A673 (cell line): ENCODE results near the gene HEXD.

ENCODE experiments used
- EZH2 ChIP-seq: fragments of 200-600 bp; sonication (generic); IDR thresholded peaks from 2 replicates; pipeline ENCODE4 v1.6.1; 2017; ENCODE audit warnings: borderline replicate concordance, low read depth, mild to moderate bottlenecking, mixed read lengths, antibody characterized with exemption, low read length; ENCODE audit not compliant: poor library complexity, severe bottlenecking
- TF ChIP-seq, protein P1 (sequence below): fragments of 300-800, 200-600 bp; sonication (generic); conservative IDR thresholded peaks from 2 replicates; pipeline ENCODE4 v1.5.1; 2017; ENCODE audit warnings: low read depth, mild to moderate bottlenecking, antibody characterized with exemption, low read length, moderate library complexity, mixed read lengths

GRCh38 chr17:82433560-82434215 lies 15.5 kb downstream of the HEXD start:
- TF ChIP-seq, protein P1, sequence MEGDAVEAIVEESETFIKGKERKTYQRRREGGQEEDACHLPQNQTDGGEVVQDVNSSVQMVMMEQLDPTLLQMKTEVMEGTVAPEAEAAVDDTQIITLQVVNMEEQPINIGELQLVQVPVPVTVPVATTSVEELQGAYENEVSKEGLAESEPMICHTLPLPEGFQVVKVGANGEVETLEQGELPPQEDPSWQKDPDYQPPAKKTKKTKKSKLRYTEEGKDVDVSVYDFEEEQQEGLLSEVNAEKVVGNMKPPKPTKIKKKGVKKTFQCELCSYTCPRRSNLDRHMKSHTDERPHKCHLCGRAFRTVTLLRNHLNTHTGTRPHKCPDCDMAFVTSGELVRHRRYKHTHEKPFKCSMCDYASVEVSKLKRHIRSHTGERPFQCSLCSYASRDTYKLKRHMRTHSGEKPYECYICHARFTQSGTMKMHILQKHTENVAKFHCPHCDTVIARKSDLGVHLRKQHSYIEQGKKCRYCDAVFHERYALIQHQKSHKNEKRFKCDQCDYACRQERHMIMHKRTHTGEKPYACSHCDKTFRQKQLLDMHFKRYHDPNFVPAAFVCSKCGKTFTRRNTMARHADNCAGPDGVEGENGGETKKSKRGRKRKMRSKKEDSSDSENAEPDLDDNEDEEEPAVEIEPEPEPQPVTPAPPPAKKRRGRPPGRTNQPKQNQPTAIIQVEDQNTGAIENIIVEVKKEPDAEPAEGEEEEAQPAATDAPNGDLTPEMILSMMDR: no peak
- TF ChIP-seq EZH2: no peak
